HepG2 (cell line): ENCODE measurements around the gene CUL1. TPM values are rescaled to one million over a fixed set of nuclear protein-coding genes. Genes with fewer than 3 reads are reported as not detected.

ENCODE experiments used
- DMAP1 ChIP-seq: IDR thresholded peaks from 2 replicates; pipeline ENCODE4 v1.6.1; 2016
- KLF12 ChIP-seq: sonication (generic); formaldehyde crosslinking; IDR thresholded peaks from 2 replicates; pipeline ENCODE4 v1.4.0; 2020; ENCODE audit warnings: missing genetic modification reagents, borderline replicate concordance
- LCORL ChIP-seq, 2 experiments: fragments of 450-650 bp in 1 of 2; sonication (generic) in 1 of 2; formaldehyde crosslinking in 1 of 2; IDR thresholded peaks; 2 replicates each; pipeline versions ENCODE4 v1.5.0 to v1.6.1; 2017 to 2020; ENCODE audit warnings: antibody characterized with exemption in 1 of 2, missing genetic modification reagents in 1 of 2
- TAF15 ChIP-seq: fragments of 200-400 bp; formaldehyde crosslinking; IDR thresholded peaks from one replicate; pipeline ENCODE4 v1.6.1; 2018; ENCODE audit warnings: mild to moderate bottlenecking, low read depth, low read length; ENCODE audit not compliant: poor library complexity, severe bottlenecking
- TEAD2 ChIP-seq: sonication (generic); formaldehyde crosslinking; IDR thresholded peaks from 2 replicates; pipeline ENCODE4 v1.9.0; 2021; ENCODE audit warnings: missing genetic modification reagents
- YEATS2 ChIP-seq: sonication (generic); formaldehyde crosslinking; IDR thresholded peaks from 2 replicates; pipeline ENCODE4 v1.4.0; 2020; ENCODE audit warnings: missing genetic modification reagents, borderline replicate concordance
- ZNF20 ChIP-seq: sonication (generic); formaldehyde crosslinking; IDR thresholded peaks from 2 replicates; pipeline ENCODE4 v1.4.0; 2020; ENCODE audit warnings: mild to moderate bottlenecking, moderate library complexity, missing genetic modification reagents
- ZNF747 ChIP-seq: sonication (generic); formaldehyde crosslinking; IDR thresholded peaks from 2 replicates; pipeline ENCODE4 v1.8.1; 2023; ENCODE audit warnings: missing genetic modification reagents, mild to moderate bottlenecking, borderline replicate concordance
- polyA plus RNA-seq, 8 experiments: library from polyadenylated mRNA; depleted of rRNA in 3 of 8; stranded (reverse) in 7 of 8; unstranded in 1 of 8; fragments of >200 nt; fragmentation: Illumina TruSeq in 4 of 8; extraction: Trizol in 4 of 8; gene quantifications; 2 replicates each; pipeline versions ENCODE4 v1.2.1 to v1.2.3, GENCODE V29; 2011 to 2016; ENCODE audit warnings: low read depth in 4 of 8, missing spikeins in 1 of 8, mixed read lengths in 1 of 8; ENCODE audit not compliant: insufficient read depth in 1 of 8
- total RNA-seq, 5 experiments: library from RNA; depleted of rRNA; stranded (reverse); fragments of >200 nt; fragmentation: Illumina TruSeq; extraction: Trizol; gene quantifications; 2 replicates each; pipeline ENCODE4 v1.2.3, GENCODE V29; 2016; ENCODE audit warnings: low read depth in 1 of 5
- TF ChIP-seq, protein P1 (sequence below): sonication (generic); formaldehyde crosslinking; IDR thresholded peaks from one replicate; pipeline ENCODE4 v1.5.1; 2020; ENCODE audit warnings: mild to moderate bottlenecking, missing genetic modification reagents; ENCODE audit errors: not compliant biosample characterization
- TF ChIP-seq, protein P2 (sequence below): sonication (generic); formaldehyde crosslinking; IDR thresholded peaks from 2 replicates; pipeline ENCODE4 v1.8.0; 2022; ENCODE audit warnings: mild to moderate bottlenecking, missing genetic modification reagents; ENCODE audit not compliant: insufficient replicate concordance
- TF ChIP-seq, protein P3 (sequence below): sonication (generic); formaldehyde crosslinking; IDR thresholded peaks from 2 replicates; pipeline ENCODE4 v1.5.0; 2020; ENCODE audit warnings: mild to moderate bottlenecking, missing genetic modification reagents
- TF ChIP-seq, protein P4 (sequence below), 2 experiments: sonication (generic) in 1 of 2; formaldehyde crosslinking in 1 of 2; IDR thresholded peaks; 2 replicates each; pipeline versions ENCODE4 v1.5.1 to v1.6.1; 2011 to 2020; ENCODE audit warnings: borderline replicate concordance in 1 of 2, low read depth in 1 of 2, low read length in 1 of 2, mild to moderate bottlenecking in 1 of 2, missing genetic modification reagents in 1 of 2, moderate library complexity in 1 of 2

CUL1 gene
- total and polyA plus RNA-seq, 2 of the 13 experiments (the other 11 are each of a cell fraction or from before 2014, with no cell fraction given), result 30.1 to 45.9 TPM

DNA sequence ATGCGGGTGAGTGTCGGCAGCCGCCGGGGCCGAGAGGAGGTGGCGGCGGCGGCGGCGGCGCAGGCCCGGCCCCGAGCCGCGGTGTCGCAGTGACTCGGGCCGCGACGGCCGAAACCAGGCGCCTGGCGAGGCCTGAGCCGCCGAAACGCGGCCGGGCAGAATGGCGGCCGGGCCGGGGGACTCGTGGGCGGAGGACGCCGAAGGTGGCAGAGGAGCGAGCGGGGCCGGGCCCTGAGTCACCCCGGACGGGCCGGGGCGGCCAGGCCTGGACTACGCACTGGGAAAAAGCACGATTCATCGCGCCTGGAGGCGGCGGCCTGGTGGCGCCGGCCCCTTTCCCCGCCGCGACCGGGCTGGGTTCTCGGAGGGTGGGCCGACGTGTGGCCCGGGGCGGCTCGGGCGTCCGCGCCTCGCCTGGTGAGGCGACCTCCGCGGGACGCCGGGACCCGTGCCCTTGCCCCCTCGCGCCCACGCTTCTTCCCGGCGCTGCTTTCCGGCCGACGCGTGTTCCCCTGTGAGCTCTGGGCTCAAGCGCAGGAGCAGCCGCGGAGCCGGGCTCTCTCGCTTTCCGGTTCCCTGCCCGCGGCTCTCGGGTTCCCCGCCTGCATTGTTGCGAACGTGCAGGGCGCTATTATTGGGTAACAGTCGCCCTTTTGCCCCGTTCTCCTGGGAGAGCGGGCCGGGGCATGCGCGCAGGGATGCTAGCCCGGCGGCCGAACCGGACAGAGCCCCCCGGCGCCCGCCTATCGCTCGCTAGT, 500 bp downstream of the CUL1 start (continued):
- TF ChIP-seq, protein P1, sequence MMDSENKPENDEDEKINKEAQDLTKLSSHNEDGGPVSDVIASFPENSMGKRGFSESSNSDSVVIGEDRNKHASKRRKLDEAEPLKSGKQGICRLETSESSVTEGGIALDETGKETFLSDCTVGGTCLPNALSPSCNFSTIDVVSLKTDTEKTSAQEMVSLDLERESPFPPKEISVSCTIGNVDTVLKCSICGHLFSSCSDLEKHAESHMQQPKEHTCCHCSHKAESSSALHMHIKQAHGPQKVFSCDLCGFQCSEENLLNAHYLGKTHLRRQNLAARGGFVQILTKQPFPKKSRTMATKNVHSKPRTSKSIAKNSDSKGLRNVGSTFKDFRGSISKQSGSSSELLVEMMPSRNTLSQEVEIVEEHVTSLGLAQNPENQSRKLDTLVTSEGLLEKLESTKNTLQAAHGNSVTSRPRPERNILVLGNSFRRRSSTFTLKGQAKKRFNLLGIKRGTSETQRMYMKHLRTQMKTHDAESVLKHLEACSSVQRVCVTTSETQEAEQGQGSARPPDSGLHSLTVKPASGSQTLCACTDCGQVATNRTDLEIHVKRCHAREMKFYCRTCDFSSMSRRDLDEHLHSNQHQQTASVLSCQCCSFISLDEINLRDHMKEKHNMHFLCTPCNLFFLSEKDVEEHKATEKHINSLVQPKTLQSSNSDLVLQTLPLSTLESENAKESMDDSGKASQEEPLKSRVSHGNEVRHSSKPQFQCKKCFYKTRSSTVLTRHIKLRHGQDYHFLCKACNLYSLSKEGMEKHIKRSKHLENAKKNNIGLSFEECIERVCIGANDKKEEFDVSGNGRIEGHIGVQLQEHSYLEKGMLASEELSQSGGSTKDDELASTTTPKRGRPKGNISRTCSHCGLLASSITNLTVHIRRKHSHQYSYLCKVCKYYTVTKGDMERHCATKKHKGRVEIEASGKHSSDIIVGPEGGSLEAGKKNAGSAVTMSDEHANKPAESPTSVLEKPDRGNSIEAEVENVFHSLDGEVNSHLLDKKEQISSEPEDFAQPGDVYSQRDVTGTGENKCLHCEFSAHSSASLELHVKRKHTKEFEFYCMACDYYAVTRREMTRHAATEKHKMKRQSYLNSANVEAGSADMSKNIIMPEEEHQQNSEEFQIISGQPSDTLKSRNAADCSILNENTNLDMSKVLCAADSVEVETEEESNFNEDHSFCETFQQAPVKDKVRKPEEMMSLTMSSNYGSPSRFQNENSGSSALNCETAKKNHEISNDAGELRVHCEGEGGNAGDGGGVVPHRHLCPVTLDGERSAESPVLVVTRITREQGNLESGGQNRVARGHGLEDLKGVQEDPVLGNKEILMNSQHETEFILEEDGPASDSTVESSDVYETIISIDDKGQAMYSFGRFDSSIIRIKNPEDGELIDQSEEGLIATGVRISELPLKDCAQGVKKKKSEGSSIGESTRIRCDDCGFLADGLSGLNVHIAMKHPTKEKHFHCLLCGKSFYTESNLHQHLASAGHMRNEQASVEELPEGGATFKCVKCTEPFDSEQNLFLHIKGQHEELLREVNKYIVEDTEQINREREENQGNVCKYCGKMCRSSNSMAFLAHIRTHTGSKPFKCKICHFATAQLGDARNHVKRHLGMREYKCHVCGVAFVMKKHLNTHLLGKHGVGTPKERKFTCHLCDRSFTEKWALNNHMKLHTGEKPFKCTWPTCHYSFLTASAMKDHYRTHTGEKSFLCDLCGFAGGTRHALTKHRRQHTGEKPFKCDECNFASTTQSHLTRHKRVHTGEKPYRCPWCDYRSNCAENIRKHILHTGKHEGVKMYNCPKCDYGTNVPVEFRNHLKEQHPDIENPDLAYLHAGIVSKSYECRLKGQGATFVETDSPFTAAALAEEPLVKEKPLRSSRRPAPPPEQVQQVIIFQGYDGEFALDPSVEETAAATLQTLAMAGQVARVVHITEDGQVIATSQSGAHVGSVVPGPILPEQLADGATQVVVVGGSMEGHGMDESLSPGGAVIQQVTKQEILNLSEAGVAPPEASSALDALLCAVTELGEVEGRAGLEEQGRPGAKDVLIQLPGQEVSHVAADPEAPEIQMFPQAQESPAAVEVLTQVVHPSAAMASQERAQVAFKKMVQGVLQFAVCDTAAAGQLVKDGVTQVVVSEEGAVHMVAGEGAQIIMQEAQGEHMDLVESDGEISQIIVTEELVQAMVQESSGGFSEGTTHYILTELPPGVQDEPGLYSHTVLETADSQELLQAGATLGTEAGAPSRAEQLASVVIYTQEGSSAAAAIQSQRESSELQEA, result no peak
- TF ChIP-seq, protein P2, sequence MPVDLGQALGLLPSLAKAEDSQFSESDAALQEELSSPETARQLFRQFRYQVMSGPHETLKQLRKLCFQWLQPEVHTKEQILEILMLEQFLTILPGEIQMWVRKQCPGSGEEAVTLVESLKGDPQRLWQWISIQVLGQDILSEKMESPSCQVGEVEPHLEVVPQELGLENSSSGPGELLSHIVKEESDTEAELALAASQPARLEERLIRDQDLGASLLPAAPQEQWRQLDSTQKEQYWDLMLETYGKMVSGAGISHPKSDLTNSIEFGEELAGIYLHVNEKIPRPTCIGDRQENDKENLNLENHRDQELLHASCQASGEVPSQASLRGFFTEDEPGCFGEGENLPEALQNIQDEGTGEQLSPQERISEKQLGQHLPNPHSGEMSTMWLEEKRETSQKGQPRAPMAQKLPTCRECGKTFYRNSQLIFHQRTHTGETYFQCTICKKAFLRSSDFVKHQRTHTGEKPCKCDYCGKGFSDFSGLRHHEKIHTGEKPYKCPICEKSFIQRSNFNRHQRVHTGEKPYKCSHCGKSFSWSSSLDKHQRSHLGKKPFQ, result no peak
- TF ChIP-seq TAF15 (no peak), YEATS2 (CRISPR knock-in tag) (no peak), LCORL (IDR thresholded peaks at IDR 0.05) (no peak), LCORL (CRISPR knock-in tag; IDR thresholded peaks at IDR 0.05) (peak; percentile 83), ZNF20 (CRISPR knock-in tag) (no peak), ZNF747 (CRISPR knock-in tag) (no peak), KLF12 (CRISPR knock-in tag) (no peak), DMAP1 (0 out of 2 replicates have a peak, but pooled peaks have one; percentile 16), TEAD2 (CRISPR knock-in tag) (no peak)
- TF ChIP-seq, protein P3, sequence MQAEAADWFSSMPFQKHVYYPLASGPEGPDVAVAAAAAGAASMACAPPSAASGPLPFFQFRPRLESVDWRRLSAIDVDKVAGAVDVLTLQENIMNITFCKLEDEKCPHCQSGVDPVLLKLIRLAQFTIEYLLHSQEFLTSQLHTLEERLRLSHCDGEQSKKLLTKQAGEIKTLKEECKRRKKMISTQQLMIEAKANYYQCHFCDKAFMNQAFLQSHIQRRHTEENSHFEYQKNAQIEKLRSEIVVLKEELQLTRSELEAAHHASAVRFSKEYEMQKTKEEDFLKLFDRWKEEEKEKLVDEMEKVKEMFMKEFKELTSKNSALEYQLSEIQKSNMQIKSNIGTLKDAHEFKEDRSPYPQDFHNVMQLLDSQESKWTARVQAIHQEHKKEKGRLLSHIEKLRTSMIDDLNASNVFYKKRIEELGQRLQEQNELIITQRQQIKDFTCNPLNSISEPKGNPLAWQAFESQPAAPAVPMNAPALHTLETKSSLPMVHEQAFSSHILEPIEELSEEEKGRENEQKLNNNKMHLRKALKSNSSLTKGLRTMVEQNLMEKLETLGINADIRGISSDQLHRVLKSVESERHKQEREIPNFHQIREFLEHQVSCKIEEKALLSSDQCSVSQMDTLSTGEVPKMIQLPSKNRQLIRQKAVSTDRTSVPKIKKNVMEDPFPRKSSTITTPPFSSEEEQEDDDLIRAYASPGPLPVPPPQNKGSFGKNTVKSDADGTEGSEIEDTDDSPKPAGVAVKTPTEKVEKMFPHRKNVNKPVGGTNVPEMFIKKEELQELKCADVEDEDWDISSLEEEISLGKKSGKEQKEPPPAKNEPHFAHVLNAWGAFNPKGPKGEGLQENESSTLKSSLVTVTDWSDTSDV (CRISPR knock-in tag), result no peak
- TF ChIP-seq, protein P4, sequence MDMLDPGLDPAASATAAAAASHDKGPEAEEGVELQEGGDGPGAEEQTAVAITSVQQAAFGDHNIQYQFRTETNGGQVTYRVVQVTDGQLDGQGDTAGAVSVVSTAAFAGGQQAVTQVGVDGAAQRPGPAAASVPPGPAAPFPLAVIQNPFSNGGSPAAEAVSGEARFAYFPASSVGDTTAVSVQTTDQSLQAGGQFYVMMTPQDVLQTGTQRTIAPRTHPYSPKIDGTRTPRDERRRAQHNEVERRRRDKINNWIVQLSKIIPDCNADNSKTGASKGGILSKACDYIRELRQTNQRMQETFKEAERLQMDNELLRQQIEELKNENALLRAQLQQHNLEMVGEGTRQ (IDR thresholded peaks at IDR 0.05; ENCODE audit: low read depth, low read length), result no peak
- TF ChIP-seq, protein P4 (CRISPR knock-in tag; IDR thresholded peaks at IDR 0.05; ENCODE audit: borderline replicate concordance), result no peak
